ENCODE measurements around the gene PPP1R27.
A peak's percentile ranks its signal among the peaks of the same experiment; 100 is the strongest.

The PPP1R27 gene

DNA sequence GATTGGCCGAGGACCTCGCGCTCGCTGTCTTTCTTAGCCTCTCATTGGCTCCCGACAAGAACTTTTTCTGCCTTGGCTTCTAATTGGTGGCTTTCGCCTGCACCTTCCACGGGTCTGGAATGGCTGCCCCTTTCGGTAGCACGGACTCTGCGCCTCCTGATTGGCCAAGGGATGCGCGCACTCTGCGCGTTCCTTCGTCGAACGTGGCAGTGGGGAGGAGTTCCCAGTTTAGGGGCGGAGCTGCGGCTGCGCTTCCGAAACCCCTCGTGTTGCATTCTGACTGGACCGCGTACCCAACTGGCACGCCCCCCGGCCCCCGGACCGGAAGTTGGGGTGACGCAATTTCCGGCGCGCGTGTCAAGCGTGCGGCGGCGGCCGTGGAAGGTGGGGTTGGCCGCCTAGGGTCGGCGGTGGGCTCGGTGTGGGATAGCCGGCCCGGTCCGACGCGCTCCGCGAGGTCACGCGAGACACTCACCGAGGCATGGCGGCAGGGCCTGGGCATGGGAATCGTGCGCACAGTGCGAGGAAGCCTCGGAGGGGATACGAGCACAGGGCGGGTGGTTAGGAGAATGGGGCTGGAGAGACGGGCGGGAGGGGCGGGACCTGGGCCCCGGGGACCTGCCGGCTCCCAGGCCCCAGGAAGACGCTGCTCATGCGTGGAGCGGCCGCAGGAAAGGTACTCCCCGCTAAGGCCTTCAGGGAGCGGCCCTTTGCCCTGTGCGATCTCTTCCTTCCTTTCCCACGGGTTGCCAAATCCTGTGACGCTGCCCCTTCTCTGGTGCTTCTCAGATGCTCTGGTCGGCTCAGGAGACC lies 26.1 kb upstream of the PPP1R27 start:
- DNase-seq: peak; percentile 100

DNA sequence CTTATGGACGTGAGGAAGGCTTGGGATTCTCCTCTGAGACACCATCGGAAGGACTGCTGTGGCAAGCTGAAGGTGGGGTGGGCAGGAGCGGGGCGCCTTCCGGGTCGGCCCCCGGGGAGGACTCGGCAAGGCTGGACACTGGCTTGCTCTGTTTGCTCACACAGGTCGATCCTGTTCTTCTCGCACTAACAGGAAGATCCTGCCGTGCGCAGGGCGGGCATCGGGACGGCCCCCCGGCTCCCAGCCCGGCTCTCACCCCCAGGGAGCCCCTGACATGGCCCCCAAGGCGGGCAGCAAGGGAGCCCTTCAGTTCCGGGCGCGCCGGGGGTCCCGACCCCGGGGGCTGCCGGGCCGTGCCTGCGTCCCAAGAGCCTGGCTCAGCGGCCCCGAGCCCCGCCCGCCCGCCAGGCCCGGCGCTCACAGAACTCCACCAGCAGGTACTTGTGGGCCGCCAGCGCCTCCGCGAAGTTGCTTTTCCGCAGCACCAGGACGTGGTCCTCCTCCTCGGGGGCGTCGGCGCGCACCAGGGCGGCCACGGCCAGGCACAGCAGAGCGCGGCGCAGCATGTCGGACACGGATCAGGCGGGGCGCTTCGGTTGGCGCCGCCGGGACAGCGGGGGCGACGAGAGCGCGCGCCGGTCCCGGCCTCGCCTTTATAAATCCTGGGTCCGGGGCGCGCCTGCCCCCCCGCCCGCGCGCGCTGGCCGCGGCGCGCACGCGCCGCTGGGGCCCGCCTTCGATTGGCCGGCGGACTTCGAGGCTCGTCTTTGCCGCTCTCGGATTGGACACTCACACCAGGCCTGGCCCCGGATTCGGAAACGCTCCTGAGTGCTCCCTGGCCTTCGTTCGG lies 25.3 kb upstream of the PPP1R27 start, which contains the start of gene P4HB:
TSS of gene P4HB (minus strand) at position 630 of the 850 bp plus-strand sequence. CDS start at position 566, 64 bp downstream.
- DNase-seq: no peak

DNA sequence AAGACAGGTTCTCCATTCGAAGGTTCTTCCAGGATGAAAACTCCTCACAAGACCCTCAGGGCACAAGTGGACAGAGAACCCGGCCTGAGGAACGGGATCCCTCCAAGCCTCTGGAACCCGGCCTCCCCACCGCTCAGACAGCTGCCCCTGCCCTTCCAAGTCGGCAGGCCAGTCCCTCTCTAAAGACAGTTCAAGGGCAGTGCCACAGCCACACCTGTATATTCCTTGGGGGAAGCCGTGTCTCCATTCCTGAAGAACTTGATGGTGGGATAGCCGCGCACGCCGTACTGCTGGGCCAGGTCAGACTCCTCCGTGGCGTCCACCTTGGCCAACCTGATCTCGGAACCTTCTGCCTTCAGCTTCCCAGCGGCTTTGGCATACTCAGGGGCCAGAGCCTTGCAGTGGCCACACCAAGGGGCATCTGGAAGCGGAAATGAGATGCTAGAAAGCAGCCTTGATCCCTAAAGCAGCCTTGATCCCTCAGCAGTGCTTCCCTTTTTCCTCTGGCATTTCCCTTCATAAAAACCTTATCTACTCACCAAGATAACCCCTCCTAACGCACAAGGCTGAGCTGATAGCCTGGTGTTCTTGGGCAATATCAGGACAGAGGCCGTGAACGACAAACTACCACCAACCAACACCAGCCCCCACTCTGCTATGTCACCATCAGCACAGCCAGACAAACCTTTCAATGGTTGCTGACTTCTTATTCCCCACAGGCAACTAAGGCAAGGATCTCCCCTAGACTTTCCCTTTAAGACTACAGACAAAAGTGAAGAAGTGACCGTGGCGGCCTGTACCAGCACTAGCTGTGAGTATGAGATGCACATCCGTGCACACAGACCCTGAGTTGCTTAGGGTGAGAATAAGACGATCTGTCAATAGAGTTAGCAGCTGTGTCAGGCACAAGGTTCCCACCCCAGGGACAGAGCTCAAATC lies 24.4 kb upstream of the PPP1R27 start:
- DNase-seq: no peak

DNA sequence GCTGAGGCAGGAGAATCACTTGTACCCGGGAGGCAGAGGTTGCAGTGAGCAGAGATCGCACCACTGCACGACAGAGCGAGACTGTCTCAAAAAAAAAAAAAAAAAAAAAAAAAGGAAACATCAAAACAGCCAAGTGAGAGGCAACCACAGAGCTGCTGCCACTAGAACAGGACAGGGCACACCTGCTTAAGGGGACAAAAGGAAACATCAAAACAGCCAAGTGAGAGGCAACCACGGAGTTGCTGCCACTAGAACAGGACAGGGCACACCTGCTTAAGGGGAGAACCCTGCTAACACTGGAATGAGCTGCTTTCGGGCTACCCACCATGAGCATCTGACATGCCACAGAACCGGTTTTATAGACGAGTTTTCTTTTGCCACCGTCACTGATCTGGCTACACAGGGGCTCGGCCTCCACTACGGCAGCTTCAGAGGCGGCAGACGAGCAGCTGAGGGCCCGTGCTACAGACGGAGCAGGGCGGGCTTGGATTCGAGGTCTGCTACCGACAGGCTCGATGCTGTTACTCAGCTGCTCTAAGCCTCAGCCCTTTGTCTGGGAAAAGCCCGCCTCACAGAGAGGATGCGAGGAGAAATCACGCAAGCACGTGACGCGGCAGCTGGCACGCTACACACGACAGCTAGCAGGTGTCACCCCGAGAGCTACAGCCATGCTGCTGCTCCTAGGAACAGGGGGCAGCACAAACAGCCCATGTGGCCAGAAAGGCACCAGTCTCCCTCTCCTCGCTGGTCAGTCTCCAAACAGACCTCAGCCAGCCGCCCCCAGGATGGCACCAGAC lies 23.5 kb upstream of the PPP1R27 start:
- DNase-seq: no peak

DNA sequence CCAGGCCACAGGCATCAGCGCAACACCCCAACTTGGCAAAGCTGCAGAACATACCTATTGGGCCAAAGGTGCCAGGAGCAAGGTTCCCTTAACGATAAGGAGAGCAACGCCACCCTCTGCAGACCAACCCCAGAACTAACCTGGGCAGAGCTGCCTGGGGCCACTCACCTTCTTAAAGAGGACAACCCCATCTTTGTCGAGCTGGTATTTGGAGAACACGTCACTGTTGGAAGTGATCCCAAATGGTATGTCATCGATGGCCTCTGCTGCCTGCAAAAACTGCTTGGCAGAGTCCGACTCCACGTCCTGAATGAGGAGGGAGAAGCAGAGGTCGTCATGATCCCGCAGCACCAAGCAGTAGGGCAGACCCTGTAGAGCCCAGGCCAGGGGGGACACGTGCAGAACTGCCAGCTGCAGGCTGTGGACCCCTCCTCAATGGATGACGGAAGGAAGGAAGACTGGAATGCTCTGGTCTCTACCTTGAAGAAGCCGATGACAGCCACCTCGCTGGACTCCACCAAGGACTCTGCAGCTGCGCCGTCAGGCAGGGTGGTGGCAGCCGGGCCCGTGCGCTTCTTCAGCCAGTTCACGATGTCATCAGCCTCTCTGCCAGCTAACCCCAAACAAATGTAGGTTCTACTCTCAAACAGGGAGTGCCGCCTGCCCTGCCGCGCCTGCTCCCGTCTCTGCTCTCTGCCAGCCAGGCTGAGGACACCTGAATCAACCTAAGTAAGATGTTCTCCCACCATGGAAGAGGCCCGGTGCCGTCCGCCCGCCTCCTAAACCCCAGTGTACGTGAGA lies 20.3 kb upstream of the PPP1R27 start:
- DNase-seq: no peak

DNA sequence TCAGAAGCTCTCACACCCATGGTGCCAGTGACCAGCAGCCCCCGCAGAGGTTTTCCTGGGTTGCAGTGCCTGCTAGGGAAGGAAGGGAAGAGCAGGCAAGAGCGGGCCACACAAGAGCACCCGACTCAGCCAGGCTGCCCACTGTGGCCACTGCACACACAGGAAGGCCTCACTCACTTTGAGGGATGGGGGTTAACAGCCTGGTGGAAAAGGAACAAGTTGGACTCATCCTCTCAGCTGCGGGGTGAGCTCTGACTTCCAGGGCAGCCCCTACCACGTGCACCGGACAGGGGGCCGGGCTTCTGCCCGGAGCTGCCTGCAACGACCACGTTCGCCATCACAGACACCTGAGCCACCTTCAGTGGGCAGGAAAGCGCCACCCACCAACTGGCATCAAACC lies 17.4 kb upstream of the PPP1R27 start:
- DNase-seq: no peak

DNA sequence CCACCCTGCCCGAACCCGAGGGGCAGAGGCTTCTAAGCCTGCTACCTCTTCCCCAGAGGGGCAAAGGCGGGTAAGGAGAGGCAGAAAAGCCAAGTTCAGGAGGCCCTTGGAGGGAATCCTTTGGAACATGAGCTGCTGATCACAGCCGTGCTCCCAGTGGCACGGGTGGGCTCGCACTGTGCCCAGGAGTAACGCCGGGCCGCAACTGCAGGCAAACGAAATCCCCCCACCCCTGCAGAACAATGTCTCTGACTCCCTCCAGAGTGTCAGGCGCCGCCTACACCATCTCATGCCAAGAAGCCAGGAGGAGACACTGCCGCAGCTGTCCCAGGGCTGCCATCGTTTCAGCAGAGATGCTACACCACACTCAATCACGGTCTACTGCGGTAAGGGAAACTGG lies 16.6 kb upstream of the PPP1R27 start:
- no peak for DNase-seq

DNA sequence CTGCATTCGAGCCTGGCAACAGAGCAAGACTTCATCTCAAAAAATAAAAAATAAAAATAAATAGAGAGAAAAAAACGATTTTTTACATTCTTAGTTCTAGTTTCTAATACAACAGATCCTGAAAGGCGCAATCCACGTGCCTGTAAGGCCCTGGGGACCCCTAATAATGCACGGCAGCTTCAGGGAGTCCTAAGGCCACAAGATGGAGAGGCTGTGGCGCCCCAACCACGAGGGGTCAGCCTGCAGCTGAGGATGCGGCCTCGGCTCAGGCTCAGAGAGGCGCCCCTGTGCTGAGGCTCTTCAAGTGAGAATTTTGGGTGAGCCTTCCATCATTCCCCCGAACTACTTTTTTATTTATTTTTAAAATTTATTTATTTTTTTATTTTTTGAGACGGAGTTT lies 14.6 kb upstream of the PPP1R27 start:
- no peak for DNase-seq

DNA sequence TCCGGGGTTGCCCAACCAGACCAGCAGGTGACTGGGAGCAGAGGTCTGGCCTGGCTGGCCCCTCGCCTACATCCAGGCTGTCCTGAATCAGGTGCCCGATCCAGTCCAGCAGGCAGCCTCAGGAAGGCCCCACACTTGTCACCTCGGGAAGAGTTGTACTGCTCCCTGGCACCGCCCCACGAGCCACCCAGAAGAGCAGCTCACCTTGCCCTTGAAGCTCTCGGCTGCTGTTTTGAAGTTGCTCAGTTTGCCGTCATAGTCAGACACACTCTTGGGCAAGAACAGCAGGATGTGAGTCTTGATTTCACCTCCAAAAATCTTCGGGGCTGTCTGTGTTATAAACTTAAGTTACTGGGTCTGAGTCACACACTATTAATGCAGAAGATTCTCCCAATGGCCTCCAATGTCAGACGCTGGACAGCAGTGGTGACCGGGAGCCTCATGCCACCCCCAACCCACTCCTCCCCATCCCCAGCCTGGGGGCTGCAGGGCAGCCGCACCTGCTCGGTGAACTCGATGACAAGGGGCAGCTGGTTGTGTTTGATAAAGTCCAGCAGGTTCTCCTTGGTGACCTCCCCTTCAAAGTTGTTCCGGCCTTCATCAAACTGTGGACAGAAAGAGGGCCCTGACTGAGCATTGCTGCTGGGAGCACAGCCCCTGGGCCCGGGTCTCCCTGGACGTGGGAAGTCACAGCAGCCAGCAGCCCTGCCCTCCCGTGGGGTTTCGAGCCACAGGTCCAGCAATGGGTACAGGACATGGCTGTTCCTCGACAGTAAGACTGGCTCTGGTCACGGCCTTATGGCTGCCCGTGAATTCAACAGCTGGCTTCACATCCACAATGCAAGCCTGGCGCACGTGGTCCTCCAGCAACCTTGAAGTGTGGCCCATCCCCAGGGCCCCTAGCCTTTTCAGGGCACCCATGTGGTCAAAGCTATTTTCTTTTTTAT lies 12.2 kb upstream of the PPP1R27 start:
- no peak for DNase-seq

DNA sequence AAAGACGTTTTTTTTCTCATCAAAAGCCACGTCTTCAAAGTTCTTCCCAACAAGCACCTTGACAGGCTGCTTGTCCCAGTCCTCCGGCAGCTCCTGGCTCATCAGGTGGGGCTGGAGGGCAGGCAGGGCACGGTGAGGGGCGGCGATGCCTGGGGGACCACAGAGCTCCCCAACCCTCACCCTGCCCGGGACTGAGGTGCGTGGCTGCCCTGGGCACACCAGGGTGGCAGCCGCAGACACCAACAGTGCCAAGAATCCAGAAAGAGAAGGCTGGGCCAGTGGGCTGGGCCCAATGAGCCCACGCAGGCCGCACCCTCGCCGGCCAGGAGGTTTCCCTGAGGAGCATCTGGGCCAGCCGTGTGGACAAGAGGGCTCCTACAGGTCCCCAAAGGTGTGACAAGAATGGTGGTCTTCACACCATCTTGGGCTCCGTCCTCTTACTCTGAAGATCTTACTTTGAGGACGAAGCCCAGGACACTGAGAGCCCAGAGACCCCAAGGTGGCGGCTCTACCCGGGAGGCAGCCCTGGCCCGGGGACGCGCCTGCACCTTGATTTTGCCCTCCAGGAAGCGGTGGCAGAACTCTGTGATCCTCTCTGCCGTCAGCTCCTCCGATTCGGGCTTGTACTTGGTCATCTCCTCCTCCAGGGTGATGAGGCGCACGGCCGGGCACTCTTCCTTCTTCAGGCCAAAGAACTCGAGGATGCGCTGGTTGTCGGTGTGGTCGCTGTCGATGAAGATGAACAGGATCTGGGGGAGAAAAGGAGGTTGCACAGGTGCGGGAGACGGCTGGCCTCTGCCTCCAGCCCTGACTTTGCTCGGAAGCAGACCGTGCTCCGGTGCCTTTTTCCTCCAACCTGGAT lies 11.3 kb upstream of the PPP1R27 start:
- no peak for DNase-seq

DNA sequence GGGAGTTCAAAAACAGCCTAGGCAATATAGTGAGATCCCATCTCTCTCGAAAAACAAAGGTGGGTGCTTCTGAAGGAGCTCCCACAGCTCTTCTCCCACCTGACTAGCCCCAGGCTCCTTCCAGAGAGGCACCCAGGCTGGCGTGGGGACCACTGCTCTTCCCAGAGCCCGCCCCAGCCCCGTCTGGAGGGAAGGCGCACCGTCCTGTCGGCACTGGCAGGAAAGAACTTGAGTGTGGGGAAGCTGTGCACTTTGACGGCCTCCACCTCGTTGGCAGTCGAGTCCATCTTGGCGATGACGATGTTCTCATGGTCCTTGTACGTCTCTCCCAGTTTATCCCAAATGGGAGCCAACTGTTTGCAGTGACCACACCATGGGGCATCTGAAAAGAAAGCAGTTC lies 10.5 kb upstream of the PPP1R27 start:
- DNase-seq: no peak

DNA sequence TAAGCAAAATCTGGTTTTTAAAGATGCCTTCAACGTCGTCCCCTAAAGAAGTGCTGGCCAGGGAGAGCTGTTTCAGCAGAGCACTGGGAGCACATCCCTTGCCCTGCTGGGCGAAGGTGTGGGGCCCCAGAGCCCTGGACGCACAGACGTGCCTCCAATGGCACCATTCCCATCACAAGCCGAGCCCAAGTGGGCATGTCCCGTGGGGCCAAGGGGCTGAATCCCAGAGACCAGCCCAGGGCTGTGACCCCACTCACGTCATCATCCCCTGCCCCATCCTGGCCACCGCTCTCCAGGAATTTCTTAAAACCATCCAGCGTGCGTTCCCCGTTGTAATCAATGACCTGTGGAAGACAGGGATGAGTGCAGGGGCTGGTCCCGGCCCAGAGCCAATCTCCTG lies 10.0 kb upstream of the PPP1R27 start:
- no peak for DNase-seq

DNA sequence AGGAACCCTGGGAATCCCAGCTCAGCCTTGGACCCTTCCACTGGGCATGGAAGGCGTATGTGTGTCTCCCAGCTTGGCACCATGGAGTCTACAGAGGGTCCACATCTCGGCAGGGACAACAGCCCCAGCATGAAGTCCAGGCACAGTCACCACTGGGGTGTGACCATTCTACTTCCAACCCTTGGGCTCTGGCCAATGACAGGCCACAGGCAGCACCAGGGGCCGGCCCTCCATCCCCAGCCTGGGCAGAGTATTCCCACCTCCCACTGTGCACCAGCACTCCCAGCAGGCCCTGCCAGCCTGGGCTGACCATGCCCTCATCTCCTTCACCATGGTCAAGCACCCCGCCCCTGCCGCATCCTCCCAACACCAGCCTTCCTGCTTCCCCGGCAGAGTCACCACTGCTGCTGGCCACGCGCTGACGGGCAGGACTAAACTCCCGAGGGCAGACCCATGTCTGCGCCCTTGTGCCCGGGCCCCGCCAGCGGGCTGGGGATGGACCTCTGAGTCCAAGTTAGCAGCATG lies 9.5 kb upstream of the PPP1R27 start:
- no peak for DNase-seq

DNA sequence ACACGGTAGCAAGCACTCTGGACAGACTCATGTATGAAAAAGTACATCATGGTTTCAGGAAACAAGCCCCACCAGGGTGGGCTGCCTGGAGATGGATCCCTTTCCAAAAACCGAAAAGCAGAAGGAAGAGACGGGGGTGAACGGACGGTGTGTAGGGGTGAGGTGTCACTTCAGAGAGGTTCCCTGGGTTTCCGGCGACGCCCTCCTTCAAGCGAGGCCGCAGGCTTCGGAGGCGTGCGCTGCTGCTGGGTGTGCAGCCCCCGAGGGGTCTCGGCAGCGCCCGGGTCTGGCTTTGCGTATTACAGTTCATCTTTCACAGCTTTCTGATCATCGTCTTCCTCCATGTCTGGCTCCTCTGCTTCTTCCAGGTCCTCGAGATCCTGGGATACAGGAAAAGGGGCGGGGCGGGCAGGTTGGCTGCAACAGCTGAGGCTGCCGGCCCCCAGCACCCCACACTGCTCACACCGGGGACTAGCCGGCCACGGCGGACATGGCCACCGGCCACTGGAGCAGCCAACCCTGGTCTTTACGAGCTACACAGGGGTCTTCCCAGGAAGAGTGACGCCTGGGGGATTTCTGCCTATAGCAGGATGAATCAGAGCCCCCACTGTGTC lies 9.0 kb upstream of the PPP1R27 start:
- no peak for DNase-seq

DNA sequence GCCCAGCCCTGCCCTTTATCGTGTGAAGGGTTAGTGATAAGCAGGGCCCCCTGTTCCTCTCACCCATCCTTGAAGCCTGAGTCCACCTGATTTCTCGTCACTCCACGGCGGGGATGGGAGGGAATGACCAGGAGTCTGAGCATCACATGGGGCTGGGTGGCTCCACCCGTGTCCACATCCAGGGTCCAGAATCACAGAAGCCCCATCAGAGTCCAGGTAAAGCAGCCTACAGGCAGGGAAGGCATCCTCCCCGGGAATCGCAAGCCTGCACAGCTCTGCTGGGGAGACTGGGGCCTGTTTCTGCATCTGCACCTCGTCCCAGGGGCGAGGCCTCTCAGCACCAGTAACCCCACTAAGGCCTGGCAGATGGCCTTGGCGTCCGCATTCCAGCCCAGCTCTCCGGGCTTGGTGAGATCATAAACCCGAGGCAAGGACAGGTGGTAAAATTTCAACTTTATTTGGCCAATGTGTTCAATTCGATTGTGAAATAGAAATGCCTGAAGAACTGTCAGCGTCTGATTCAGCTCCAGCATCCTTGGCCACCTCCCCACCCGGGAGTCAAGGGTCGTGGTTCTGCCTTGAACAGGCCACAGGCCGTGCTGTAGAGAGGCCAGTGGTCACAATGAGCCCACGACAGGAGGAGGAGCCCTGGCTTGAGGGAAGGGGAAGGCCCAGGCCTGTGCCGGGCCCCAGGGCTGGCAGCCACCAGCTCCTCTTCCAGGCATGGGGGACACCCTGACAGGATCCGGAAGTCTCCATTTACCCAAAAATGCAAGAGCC lies 8.1 kb upstream of the PPP1R27 start:
- DNase-seq: no peak

DNA sequence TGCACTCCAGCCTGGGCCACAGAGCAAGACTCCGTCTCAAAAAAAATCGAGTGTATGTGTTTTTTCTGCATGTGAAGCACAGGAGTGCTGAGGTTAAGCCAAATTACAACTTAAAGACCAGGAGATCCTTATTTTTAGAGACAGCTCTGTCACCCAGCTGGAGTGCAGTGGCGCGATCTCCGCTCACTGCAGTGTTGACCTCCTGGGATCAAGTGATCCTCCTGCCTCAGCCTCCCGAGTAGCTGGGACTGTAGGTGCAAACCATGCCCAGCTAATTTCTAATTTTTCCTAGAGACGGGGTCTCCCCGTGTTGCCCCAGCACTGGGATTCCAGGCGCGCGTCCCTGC lies 7.5 kb upstream of the PPP1R27 start:
- DNase-seq: no peak

DNA sequence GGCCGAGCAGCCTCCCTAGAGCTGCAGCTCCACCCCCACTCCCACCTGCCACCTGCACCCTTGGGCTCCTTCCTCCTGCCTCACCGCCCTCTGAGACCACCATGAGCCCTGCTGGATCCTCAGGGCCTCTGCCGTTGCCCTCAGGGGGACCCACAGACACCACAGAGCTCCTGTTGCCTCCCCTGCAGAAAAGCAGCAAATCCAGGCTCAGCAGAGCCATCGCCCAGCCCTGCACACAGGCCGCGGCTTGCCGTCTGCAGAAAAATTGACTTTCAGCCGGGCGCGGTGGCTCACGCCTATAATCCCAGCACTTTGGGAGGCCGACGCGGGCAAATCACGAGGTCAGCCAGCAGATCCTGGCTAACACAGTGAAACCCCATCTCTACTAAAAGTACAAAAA lies 7.0 kb upstream of the PPP1R27 start:
- DNase-seq: no peak

Data from fibroblast of skin of back (primary cell).